ENCODE results near the gene RNF225.

- TF ChIP-seq CTCF (IDR thresholded peaks at IDR 0.05 in 4 of 5, conservative IDR thresholded peaks at IDR 0.05 in 1 of 5) (no peak), POLR2A (IDR thresholded peaks at IDR 0.05) (no peak)
Observed at GRCh38 chr19:58354478-58355030, 40.9 kb upstream of the RNF225 start.
